NB4 (cell line): Measurements from ENCODE around the gene TMEFF1.

ENCODE experiments used
- CTCF ChIP-seq: IDR thresholded peaks from one replicate; pipeline ENCODE4 v1.5.1; 2012; ENCODE audit warnings: low read depth, low read length
- MAX ChIP-seq: IDR thresholded peaks from 2 replicates; pipeline ENCODE4 v1.6.1; 2011; ENCODE audit warnings: low read depth, low read length
- MYC ChIP-seq: IDR thresholded peaks from 2 replicates; pipeline ENCODE4 v1.6.1; 2011; ENCODE audit warnings: low read depth, low read length
- POLR2A ChIP-seq: IDR thresholded peaks from 2 replicates; pipeline ENCODE4 v1.6.1; 2011; ENCODE audit warnings: mild to moderate bottlenecking; ENCODE audit not compliant: insufficient read length; ENCODE audit errors: extremely low read depth

GRCh38 chr9:100540327-100540726 lies 67.4 kb downstream of the TMEFF1 start:
- TF ChIP-seq CTCF (no peak), POLR2A (no peak), MAX (no peak), MYC (no peak)
